HG03039 (cell line): ENCODE data around the gene LMX1B.

Source experiments
- ATAC-seq: cut with Tn5 transposase; IDR thresholded peaks from one replicate; pipeline ENCODE4 v1.9.1; 2021; ENCODE audit warnings: mild to moderate bottlenecking, moderate library complexity; ENCODE audit not compliant: unreplicated experiment

LMX1B gene

GRCh38 chr9:126693428-126693944 is 79.8 kb downstream of the LMX1B start:
- ATAC-seq = no peak

GRCh38 chr9:126694206-126695081 is 80.7 kb downstream of the LMX1B start:
- ATAC-seq = no peak

DNA sequence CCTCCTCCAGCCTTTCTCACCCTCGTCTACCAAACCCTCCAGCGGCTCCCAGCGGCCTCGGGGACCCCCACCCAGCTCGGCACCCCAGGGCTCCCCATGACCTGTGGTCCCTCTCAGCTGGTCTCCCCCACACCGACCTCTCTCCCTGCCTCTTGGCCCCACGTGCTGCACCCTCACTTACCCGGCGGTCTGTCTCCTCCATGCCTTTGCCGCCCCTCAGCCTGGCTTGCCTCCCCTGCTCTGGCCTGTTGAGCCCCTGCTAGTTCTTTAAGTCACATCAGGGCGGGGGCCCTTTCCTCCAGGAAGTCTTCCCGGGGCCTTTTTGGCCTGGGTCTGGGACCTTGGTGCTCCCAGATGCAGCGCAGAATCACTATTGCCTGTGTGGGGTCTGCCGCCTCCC is 81.5 kb downstream of the LMX1B start:
- no peak for ATAC-seq

DNA sequence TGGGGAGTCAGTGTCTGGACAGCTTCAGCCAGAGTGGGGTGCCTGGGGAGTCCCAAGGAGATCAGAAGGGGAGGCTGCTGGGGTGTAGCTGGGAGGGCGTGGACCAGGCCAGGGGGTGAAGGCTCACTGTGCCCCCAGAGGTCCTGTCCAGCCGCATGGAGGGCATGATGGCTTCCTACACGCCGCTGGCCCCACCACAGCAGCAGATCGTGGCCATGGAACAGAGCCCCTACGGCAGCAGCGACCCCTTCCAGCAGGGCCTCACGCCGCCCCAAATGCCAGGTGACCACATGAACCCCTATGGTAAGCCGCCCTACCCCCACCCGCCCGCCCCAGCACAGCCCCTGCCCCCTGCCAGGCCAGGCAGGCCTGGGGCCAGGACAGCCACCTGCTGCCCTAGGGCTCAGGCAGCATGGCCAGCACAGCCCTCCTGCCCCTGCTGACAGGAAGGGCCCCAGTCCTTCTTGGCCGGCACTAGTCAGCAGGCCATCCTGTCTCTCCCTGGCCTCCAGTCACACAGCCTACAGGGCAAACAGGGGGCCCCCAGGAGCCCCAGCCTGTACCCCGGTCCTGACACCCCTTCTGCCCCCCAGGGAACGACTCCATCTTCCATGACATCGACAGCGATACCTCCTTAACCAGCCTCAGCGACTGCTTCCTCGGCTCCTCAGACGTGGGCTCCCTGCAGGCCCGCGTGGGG is 82.1 kb downstream of the LMX1B start:
- no peak for ATAC-seq

DNA sequence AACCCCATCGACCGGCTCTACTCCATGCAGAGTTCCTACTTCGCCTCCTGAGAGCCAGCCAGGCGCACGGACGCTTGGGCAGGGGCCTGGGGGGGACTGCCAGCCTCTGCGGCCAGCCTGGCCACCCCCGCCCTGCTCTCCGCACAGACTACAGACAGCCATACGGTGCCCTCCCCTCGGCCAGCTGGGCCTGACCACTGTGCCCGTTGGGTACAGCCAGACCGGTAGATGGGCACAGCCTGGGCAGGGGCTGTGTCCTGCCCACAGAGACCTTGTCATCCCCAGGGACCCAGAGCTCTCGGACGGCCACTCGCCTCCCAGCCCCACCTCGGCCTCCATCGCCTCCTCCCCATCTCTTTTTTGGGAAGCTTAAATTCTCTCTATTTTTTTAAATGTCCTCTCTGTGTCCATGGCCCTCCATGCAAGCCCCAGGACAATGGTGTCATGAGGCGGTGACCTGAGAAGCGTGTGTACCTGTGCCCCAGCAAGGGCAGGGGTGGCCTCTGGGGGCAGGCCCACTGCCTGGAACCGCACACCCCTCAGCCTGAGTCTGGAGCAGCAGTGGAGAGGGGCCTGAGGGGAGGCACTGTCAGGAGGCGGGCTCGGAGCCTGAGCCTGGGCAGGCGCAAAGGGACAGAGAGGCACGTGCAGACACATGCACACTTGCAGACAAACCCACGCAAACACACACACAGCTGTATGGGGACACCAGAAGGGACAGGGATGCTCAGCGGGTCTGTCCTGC is 82.8 kb downstream of the LMX1B start:
- no peak for ATAC-seq

DNA sequence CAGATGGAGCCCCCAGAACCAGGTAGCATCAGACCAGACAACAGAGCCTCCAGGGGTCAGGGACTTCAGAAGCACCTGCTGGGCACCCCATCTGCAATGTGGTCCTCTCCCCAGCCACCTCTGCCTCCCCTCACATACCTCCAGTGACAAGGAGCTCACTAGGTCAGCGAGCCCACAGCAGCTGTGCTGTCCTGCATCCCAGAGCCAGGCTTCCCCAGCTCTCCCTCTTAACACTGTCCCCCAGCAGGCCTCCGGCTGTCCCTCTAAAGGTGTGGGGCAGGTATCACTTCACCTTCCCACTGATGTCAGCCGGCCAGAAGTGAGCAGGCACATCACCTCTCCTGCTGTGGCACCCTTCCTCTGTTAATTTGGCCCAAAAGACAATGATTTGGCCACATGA is 83.6 kb downstream of the LMX1B start:
- ATAC-seq = no peak

DNA sequence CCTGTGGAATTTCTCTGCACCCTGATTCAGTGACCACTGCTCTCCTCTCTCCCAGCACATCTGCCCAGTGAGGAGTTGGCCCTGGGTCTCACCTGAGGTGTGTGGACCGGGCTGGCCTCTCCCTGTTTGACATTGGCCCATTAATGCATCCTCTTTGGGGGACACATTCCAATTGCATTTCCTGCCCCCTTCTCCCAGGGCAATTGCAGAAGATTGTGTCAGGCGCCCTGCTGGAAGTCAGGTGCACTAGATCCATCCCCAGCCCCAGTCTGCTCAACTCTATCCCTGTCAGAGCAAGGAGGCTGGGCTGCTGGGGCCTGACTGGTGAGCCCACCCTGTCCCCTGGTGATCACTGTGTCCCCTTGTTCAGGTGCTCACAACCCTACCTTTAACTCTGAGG is 84.5 kb downstream of the LMX1B start:
- no peak for ATAC-seq

DNA sequence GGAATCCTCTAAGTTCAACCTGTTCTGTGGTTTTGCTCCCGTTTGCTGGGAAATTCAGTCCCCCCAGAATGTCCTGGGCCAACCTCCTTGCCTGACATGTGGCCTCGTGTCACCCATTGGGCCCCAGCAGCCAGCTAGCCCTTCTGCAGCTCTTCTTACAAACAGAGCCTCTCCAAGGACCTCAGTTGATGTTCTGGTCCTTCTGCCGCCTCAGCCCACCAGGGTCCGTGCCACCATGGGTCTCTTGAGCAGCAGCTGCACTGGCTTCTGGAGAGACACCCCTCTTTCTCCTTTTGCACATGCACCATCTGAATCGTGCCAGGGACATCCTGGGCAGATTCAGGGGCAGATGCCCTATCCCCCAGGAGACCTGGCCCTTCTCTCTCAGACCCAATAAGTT is 85.0 kb downstream of the LMX1B start:
- no peak for ATAC-seq

- no peak for ATAC-seq
These were observed 85.7 kb downstream of the LMX1B start for GRCh38 chr9:126699401-126699881.

- ATAC-seq = no peak
These were observed 86.6 kb downstream of the LMX1B start for GRCh38 chr9:126700296-126700695.

- ATAC-seq = no peak
These were observed 87.4 kb downstream of the LMX1B start for GRCh38 chr9:126700903-126701812.

DNA sequence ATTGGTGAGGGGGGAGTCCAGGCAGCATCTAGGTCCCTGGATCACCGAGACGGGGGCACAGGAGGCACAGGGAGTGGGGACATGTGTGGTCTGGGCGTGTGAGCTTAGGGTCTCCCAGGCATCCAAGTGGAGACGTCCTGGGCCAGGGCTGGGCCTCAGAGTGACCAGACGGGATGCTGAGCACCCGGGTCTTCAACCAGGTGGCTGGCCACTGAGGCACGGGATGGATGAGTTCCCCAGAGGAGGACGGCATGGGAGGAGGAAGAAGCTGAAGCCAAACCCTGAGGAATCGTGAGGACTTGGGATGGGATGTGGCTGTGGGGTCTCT is 88.0 kb downstream of the LMX1B start:
- no peak for ATAC-seq

DNA sequence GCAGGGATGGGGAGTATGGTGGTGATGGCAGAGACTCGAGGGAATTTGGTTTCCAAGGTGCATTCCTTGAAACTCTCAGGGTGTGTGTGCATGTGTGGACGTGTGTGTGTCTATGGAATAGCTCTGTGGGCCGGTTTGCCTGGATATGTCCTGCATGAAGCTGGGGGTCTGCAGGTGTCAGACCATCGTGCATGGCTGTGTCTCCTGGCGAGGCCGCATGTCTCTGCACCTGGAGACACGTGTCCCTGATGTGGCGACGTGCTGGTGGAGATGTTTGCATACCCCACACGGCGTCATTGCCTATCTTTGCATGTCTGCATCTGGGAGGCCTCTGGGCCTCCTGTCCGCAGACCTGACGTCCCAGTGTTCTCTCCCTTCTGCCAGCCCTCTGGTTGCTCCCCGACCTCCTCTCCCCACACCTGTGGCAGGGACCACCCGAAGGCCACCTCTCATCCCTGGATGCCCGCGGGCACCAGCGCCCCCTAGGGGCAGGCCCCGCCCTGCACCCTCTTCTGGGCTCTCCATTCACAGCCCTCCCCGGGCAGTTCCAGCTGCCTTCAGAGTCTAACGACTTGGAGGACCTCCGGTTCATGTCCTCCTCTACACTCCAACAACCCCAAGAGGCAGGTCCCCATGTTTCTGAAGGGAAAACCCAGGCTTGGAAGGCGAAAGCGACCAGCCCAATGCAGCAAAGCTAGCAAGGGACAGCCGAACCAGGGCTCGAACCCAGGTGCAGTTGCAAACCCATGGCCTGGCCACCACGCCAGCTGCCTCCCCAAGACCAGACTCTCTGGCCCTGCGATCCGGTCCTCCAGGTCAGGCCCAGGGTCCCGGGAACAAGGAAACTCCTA is 88.6 kb downstream of the LMX1B start:
- ATAC-seq = no peak

DNA sequence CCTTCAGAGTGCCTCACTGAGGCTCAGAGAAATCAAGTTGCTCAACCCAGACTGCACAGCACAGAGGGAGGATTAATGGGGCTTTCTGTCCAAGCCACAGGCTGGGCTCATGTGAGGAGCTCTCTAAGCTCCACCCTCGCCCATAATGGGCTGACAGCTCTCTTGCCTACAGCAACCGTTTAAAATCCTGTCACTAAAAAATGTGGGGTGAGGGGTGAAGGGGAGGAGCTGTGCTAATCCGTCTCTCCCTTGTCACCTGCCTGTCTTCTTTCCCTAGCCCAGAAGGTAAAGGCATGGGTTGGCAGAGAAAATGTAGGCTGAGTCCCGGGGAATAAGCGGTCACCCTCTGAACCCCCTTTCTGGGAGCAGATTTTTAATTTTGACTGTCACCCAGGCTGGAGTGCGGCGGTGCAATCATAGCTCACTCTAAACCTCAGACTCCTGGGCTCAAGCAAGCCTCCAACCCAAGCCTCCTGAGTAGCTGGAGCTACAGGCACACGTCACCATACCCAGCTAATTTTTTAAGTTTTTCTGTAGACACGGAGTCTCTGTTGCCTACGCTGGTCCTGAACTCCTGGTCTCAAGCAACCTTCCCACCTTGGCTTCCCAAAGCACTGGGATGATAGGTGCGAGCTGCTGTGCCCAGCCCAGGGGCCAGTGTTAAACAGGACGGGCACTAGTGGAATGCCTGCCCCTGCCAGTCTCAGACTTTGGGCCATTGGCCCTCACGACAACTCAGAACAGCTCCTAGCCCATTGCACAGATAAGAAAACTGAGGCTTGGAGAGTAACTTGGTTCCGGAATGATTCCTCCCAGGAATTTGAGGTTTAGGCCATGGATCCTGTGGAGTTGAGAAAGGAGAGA is 89.5 kb downstream of the LMX1B start:
- no peak for ATAC-seq

DNA sequence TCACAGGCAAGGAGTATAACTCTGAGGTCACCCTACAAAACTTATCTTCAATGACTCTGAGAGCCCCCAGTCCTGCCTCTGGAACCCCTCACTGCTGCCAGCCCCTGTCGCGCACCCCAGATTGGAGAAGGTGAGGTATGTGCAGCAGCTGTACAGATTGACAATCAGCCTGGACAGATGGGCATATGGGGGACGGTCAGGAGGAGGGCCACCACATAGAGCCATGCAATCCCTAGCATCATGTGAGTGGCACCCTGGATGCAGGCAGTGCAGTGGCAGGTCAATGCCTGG is 90.1 kb downstream of the LMX1B start:
- ATAC-seq = no peak

DNA sequence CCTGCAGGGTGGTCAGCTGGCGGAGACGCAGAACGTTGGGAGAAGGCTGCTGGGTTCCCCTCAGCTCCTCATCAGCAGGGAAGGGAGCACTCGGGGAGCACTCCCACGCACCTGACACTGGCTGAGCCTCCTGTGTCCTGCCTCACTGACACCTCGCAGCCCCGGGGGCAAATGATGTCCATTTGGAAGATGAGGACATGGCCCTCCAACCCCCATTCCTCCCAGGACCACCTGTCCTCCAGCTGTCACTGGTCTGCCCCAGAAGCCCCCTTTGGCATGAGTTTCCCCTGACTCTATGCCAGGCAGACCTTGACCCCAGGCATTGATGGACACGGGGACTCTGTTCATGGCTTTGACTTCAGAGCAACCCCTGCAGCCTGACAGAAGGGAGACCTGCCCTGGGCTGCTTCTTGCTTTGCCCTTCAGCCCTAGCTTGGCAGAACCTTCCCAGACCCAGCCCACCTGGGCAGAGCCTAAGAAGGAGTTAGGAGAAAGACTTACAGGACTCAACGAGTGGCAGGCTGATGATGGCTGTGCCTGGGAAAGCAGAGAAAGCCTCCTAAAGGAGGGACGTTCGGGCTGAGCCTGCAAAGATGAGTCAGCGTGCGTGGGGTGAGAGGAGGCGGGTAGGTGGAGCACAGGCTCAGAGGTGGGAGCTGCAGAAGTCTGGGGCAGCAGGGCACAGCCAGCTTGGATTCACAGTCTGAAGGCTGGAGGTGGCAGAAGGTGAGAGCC is 90.6 kb downstream of the LMX1B start:
- no peak for ATAC-seq

GRCh38 chr9:126704892-126705766 is 91.4 kb downstream of the LMX1B start:
- ATAC-seq = no peak
